Left colon (tissue), 2 donors: ENCODE measurements around the gene PRSS2. TPM values are rescaled to one million over a fixed set of nuclear protein-coding genes. Genes with fewer than 3 reads are reported as not detected.
"Not testable (repeated sequence)": the region's sequence is repeated elsewhere in the genome, so short reads cannot be mapped to it uniquely, and the experiment has no call there.

Source experiments
- ATAC-seq: fragments of 200-7000 bp; cut with Tn5 transposase; one replicate; pipeline ENCODE4 v1.9.1; 2020; ENCODE audit warnings: mild to moderate bottlenecking, moderate library complexity
- DNase-seq, 2 donors: peaks; one replicate each; pipeline ENCODE4 v3.0.0-alpha.2; 2020
- intact Hi-C, 2 donors: fragments of 100-400 bp; cut with DNase I in 1 of 2; cut with micrococcal nuclease in 1 of 2; formaldehyde crosslinking; loops; one replicate each; pipeline versions ENCODE4 v1.11.2 to v1.14.0; 2022; cut with DNase I, micrococcal nuclease
- total RNA-seq, 2 donors: library from RNA; stranded (reverse); fragmentation: NEBNext Ultra II Directional; extraction: Animal tissue kit (Norgen Biotek cat#: 25700); gene quantifications; one replicate each; pipeline ENCODE4 v1.2.1, GENCODE V29; 2021
- donor health status: DM: no; HTN: no; CAD: no.
- donor health status: DM: yes; HTN: yes; CAD: no.

Gene PRSS2
- total RNA-seq, 2 donors from 2014 or later: 4.0 TPM; not detected in 1

DNA sequence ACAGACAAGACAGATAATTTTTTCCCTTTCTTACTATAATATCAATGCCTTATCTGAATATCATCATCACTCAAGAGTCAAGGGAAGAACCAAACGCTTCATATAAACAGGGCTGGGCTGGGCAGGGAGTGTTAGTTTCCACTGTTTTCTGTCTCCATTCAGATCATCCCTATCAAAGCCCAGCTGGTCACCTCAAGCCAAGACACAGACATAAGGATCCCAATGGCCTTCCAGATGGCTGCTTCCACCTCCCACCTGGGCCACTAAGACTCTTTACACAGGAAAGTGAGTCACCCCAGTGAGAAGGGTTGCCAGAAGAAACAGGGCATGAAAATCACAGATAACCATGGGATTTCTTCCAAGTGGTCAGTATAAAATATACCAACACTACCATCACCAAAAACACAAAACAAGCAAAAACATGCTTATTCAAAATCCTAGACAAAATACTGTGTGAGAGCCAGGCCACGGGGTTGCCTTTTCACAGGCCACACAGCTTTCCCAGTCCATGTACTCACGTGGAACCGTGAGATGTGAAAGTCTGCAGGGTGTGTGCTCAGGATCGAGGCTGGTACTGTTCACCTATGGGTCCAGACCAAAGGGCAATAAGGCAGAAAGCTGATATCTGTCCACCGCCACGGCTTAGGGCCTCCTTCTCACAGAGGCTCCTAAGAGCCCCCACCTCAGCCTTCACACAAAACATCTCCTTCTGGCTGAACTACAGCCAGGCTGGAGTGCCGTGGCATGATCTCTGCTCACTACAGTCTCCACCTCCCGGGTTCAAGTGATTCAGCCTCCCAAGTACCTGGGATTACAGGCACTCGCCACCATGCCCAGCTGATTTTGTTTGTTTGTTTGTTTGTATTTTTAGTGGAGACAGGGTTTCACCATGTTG is 15.8 kb upstream of the PRSS2 start:
- ATAC-seq (no peak), DNase-seq (no peak)
- intact Hi-C loops: no loop called here

DNA sequence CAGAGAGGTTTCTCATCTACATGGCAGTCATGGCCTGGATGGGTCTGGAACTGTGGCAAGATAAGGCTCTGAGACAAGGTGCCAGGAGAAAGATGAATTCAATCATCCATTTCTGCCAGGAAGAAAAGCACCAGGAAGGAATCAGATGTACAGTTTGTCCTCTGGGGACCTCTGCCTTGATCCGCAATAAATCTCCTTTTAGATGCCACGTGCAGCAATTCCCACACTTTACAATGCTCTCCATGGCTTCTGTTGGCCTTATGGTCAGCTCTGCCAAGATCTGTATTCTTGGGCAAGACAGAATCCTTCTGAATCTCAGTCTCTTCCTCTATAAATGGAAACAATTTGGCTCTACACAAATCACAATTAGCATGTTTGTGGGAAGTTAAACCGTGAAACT is 12.5 kb upstream of the PRSS2 start:
- intact Hi-C loops, ATAC-seq, DNase-seq: not testable (repeated sequence)

DNA sequence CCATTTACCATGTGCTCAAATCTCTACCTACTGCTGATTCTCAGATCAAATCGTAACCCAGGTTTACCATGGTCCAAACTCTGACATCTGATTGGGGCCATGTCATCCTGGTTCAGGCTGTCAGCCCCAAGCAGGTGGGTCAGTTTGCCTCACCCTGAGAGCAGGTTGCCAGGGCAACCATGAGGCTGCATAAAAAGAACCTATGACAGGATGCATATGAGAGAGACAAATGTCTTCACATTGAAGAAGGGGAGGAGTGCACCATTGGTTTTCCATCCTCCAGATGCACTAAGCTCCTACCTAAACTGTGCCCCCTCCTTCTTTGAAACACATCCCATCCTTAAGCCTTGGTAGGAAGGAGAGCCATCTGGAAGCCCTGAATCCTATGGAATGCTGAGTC is 11.3 kb upstream of the PRSS2 start:
- ATAC-seq: no peak
- DNase-seq: no peak
- intact Hi-C loops: no loop called here

DNA sequence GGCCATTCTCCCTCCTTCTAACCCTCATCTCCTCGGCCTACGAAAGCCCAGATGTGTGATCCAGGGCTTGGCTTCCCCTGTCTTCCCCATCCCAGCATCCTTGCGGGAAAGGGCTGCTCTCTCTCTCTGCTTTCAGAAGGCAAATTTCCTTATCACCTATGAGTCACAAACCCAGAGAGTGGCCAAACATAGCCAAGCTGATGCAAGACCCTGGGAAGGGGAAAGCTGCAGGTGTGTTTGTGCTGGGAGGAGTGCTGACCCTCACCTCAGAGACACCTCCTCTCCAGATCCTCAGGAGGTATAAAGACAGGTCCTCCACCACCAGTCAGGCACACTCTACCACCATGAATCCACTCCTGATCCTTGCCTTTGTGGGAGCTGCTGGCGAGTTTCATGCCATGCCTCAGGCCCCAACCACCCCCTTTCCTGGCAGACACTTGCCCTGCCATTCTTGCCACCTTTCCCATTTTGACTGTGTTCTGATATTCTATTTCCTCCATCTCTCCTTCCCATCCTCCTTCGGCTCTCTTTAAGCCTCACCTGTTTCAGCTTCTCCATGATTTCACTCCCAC is 10.6 kb upstream of the PRSS2 start:
- DNase-seq (no peak), ATAC-seq (no peak)
- intact Hi-C loops: no loop called here

DNA sequence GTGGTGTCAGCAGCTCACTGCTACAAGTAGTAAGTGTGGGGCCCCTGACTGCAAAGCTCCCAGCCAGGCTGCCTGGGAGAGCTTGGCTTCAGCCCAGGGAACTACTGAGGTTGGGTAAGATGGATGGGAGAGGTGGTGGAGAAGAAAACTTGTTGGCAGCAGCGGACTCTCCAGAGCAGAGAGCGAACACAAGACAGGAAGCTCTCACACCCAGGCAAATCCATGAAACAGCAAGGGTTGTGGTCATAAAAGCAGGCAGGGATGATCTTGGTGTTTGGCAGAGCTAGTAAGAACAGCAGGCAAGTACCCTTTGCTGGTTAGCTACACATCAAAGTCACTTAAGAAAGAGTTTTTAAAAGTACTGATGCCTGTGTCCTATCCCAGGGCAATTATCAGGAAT is 9.2 kb upstream of the PRSS2 start:
- intact Hi-C loops, DNase-seq, ATAC-seq: not testable (repeated sequence)

DNA sequence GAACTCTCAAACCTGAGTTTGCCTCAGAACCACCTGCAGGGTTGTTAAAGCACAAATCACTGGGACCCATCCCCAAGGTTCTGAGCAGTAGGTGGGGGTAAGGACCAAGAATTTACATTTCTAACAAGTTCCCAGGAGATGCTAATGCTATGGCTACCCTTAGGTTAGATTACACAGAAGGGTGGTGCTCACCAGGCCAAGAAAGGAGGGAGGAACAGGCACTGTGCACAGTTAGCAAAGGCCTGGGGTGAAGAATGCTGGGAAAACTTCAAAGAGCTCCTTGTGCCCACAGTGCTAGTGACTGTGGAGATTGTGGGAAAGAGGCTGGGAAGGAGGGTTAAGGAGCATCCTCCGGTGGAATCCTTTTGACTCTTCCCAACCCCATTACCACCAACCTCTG is 8.7 kb upstream of the PRSS2 start:
- ATAC-seq: no peak
- intact Hi-C loops: no loop called here
- DNase-seq: no peak

DNA sequence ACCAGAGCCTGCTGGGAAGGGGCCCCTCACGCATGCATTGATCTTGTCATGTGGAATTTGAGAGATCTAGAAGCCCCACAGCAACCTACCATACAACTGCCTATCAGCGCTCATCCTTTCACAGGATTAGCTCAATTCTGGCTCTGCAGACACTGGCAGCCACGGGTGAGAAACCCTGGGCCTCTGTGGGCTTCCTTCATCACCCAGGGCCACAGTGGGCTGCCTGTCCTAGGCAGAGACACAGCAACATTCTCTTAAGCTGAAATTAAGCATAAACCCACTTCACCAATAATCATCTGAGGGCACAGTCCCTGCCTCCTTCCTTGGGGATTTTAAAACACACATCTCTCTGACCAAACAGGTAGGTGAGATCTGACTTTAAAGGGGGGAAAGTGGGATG is 3.3 kb upstream of the PRSS2 start:
- DNase-seq (no peak), ATAC-seq (no peak)
- intact Hi-C loops: no loop called here

DNA sequence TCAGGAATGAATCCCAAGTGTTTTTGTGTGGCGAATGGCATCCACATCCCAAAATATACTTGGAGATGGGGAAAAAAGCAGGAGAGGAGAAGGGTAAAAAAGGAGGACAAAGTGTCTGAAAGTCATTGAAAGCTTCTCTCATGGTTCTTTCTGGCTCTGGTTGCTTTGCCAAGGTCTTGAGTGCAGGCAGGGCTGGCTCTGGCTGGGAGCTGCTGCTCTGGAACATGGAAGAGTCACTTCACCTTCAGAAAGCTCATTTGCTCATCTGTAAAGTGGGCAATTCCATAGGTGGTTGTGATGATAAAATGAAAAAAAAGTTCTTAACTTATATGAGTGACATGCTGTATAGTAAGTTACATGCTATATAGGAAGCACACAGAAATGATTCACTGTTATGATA is 2.9 kb upstream of the PRSS2 start:
- intact Hi-C loops: no loop called here
- no peak for ATAC-seq

DNA sequence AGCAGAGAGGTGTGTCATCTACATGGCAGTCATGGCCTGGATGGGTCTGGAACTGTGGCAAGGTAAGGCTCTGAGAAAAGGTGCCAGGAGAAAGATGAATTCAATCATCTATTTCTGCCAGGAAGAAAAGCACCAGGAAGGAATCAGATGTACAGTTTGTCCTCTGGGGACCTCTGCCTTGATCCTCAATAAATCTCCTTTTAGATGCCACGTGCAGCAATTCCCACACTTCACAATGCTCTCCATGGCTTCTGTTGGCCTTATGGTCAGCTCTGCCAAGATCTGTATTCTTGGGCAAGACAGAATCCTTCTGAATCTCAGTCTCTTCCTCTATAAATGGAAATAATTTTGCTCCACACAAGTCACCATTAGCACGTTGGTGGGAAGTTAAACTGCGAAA is 1.9 kb upstream of the PRSS2 start:
- ATAC-seq, intact Hi-C loops, DNase-seq: not testable (repeated sequence)

More for the DNA sequence above, 2.9 kb upstream of the PRSS2 start:
- DNase-seq: no peak

DNA sequence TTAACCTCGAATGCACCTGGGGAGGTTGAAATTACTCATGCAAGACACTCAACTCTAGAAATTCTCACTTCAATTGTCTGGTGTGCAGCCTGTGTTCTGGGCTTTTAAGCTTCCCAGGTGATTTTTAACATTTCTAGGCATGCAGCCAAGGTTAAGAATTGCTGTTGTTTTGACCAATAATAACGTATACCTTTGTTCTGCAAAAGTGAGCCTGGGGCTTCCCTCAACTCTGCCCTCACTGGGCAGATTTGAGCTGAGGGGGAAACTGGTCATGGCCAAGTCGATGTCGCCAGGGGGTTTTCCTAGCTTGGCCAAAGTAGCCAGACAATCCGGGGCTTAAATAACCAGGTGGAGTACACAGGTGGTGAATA is 568 bp downstream of the PRSS2 start:
- DNase-seq: no peak
- no peak for ATAC-seq
- intact Hi-C loops: no loop called here

DNA sequence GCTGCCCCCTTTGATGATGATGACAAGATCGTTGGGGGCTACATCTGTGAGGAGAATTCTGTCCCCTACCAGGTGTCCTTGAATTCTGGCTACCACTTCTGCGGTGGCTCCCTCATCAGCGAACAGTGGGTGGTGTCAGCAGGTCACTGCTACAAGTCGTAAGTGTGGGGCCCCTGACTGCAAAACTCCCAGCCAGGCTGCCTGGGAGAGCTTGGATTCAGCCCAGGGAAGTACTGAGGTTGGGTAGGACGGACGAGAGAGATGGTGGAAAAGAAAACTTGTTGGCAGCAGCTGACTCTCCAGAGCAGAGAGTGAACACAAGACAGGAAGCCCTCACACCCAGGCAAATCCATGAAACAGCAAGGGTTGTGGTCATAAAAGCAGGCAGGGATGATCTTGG is 1.3 kb downstream of the PRSS2 start:
- intact Hi-C loops: no loop called here
- DNase-seq: no peak
- ATAC-seq: no peak

DNA sequence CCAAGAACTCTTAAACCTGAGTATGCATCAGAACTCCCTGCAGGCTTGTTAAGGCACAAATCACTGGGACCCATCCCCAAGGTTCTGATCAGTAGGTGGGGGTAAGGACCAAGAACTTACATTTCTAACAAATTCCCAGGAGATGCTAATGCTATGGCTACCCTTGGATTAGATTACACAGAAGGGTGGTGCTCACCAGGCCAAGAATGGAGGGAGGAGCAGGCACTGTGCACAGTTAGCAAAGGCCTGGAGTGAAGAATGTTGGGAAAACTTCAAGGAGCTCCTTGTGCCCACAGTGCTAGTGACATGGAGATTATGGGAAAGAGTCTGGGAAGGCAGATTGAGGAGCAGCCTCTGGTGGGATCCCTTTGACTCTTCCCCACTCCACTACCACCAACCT is 1.9 kb downstream of the PRSS2 start:
- DNase-seq (no peak), ATAC-seq (no peak)
- intact Hi-C loops: no loop called here

DNA sequence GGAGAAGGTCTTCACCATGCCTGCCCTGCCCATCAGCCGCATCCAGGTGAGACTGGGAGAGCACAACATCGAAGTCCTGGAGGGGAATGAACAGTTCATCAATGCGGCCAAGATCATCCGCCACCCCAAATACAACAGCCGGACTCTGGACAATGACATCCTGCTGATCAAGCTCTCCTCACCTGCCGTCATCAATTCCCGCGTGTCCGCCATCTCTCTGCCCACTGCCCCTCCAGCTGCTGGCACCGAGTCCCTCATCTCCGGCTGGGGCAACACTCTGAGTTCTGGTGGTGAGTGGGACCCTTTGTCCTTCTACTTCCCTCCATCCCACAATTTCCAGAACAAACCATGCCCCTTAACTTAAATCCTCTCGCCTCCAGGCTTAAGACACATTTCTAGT is 2.5 kb downstream of the PRSS2 start:
- DNase-seq (no peak), ATAC-seq (no peak)
- intact Hi-C loops: no loop called here

DNA sequence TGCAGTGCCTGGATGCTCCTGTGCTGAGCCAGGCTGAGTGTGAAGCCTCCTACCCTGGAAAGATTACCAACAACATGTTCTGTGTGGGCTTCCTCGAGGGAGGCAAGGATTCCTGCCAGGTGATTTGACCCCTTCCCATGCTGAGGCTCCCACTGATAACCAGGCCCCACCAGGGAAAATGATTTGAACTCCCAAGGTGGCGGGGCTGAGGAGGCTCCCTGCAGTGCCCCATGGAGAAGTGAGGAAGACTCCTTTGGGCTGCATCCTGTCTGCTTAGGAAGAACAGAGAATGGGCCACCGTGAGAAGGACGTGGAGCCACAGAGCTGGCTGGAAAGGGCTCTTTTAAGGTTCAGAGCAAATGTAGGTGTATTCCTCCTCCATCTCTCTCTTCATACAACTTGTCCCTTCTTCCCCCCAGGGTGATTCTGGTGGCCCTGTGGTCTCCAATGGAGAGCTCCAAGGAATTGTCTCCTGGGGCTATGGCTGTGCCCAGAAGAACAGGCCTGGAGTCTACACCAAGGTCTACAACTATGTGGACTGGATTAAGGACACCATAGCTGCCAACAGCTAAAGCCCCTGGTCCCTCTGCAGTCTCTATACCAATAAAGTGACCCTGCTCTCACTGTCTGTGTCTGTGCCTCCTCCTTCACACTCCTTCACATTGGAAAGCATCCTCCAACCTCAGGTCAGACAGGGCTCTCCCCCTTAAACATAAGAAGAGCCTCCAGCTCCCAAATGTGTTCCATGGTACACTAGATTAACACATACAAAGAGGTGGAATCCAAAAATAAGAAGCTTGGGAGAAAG is 3.4 kb downstream of the PRSS2 start:
- intact Hi-C loops: no loop called here
- ATAC-seq (no peak), DNase-seq (no peak)

DNA sequence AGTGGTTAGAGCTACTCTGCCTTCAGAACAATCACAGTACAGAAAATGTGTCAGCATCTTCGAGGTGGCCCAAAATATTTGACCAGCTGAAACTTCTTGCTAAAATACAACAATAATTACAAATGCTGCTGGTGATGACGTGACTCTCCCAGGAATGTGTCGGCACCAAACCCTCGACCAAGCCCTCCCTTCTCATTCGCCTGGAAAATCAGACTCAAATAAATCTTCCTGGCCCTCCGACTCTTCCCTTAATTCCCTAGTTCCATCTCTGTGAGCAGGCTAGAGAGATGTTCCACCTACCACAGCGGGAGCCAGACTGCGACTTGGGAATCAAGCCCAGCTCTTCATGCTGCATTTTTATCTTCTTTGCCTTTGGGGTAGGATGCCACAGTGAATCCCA is 4.1 kb downstream of the PRSS2 start:
- ATAC-seq (no peak), DNase-seq (no peak)
- intact Hi-C loops: no loop called here

DNA sequence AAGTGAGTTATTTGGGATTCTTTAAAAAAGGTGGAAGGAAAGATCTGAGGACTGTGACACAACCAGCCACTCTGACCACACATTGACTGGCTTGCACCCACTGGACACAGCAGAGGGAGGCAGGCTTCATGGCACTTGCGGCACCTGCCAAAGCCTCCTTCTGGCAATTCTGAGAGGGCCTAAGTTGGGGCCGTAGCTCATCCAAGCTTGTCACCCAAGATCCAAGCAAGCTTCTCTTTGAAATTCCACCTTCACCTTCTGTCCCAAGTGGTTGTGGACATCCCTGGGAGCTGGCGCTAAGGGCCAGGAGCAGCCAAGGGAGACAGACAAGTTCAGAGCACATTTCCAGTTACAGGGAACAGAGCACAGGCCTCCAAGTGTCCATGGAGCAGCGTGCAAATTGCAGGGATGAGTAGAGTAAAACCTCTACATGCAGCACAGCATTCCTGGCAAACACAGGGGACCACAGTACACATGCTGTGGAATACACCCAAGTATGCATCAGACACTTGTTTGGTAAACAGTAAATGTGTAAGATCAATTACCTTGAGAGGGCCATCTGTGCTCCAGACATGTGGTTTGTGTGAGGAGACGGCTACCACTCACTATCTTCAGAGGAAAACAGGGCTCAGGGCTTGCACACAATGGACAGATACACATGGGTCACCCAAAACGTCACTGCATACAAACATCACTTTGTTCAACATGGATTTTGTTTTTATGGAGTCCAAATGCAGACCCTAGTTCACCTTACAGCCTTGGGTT is 4.8 kb downstream of the PRSS2 start:
- DNase-seq, ATAC-seq, intact Hi-C loops: not testable (repeated sequence)

DNA sequence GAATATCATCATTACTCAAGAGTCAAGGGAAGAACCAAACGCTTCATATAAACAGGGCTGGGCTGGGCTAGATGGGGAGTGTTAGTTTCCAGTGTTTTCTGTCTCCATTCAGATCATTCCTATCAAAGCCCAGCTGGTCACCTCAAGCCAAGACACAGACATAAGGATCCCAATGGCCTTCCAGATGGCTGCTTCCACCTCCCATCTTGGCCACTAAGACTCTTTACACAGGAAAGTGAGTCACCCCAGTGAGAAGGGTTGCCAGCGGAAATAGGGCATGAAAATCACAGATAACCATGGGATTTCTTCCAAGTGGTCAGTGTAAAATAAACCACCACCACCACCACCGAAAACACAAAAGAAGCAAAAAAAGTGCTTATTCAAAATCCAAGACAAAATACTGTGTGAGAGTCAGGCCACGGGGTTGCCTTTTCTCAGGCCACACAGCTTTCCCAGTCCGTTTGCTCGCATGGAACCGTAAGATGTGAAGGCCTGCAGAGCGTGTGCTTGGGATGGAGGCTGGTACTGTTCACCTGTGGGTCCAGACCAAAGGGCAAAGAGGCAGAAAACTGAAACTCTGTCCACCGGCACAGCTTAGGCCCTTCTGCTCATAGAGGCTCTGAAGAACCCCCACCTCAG is 5.6 kb downstream of the PRSS2 start:
- intact Hi-C loops: no loop called here
- ATAC-seq (no peak), DNase-seq (no peak)

DNA sequence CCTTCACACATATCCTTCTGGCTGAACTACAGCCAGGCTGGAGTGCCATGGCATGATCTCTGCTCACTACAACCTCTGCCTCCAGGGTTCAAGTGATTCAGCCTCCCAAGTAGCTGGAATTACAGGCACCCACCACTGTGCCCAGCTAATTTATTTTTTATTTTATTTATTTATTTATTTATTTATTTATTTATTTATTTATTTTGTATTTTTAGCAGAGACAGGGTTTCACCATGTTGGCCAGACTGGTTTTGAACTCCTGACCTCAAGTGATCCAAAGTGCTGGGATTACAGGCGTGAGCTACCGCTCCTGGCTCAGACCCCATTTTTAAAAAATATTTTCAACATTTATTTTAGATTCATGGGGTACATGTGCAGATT is 6.1 kb downstream of the PRSS2 start:
- DNase-seq, intact Hi-C loops, ATAC-seq: not testable (repeated sequence)

DNA sequence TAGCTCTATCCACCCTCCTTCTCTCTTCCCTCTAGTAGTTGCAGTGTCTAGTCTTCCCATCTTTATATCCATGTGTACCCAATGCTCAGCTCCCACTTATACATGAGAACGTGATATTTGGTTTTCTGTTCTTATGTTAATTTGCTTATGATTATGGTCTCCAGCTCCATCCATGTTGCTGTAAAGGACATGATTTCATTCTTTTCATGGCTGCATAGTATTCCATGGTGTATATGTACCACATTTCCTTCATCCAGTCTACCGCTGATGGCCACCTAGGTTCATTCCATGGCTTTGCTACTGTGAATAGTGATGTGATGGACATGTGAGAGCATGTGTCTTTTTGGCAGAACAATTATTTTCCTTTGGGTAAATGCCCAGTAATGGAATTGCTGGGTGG is 6.5 kb downstream of the PRSS2 start:
- intact Hi-C loops: no loop called here
- no peak for ATAC-seq
- DNase-seq: no peak
